Fibroblast of lung (primary cell): Measurements from ENCODE around the gene MCTP2. TPM values are rescaled to one million over a fixed set of nuclear protein-coding genes. Genes with fewer than 3 reads are reported as not detected.

Source experiments
- DNase-seq, 2 donors: peaks; one replicate each; pipeline versions ENCODE4 v3.0.0 to v3.0.0-alpha.2; 2010; ENCODE audit warnings: low read depth in 2 of 2
- H2AFZ ChIP-seq: 2 replicates; pipeline ENCODE4 v1.5.1; 2012; ENCODE audit warnings: low read length, control low read depth, inconsistent platforms
- H3K27ac ChIP-seq: 2 replicates; pipeline ENCODE4 v1.5.1; 2011; ENCODE audit warnings: low read length, control low read depth; ENCODE audit not compliant: insufficient read depth
- H3K27me3 ChIP-seq: 2 replicates; pipeline ENCODE4 v1.5.1; 2011; ENCODE audit warnings: mild to moderate bottlenecking, low read length; ENCODE audit not compliant: control insufficient read depth, insufficient read depth
- H3K36me3 ChIP-seq: 2 replicates; pipeline ENCODE4 v1.5.1; 2011; ENCODE audit warnings: low read length; ENCODE audit not compliant: control insufficient read depth, insufficient read depth
- H3K4me1 ChIP-seq: 2 replicates; pipeline ENCODE4 v1.5.1; 2011; ENCODE audit warnings: low read length; ENCODE audit not compliant: control insufficient read depth, insufficient read depth; ENCODE audit errors: extremely low read depth
- H3K4me2 ChIP-seq: 2 replicates; pipeline ENCODE4 v1.5.1; 2011; ENCODE audit warnings: low read length, control low read depth; ENCODE audit not compliant: insufficient read depth; ENCODE audit errors: extremely low read depth
- H3K4me3 ChIP-seq, 4 experiments: fragments of 200-600 bp in 1 of 4; sonication (generic) in 1 of 4; replicated peaks in 1 of 4; 2 replicates each; pipeline ENCODE4 v1.5.1; 2011 to 2016; ENCODE audit warnings: low read length in 4 of 4, low read depth in 3 of 4, mild to moderate bottlenecking in 3 of 4, control low read depth in 2 of 4, inconsistent platforms in 1 of 4, mixed read lengths in 1 of 4; ENCODE audit not compliant: insufficient read depth in 1 of 4; ENCODE audit errors: control extremely low read depth in 1 of 4
- H3K79me2 ChIP-seq: 2 replicates; pipeline ENCODE4 v1.5.1; 2012; ENCODE audit warnings: mild to moderate bottlenecking, low read length, inconsistent platforms; ENCODE audit not compliant: control insufficient read depth, insufficient read depth
- H3K9ac ChIP-seq: 2 replicates; pipeline ENCODE4 v1.5.1; 2011; ENCODE audit warnings: mild to moderate bottlenecking, low read length, control low read depth; ENCODE audit not compliant: insufficient read depth
- H3K9me3 ChIP-seq: 2 replicates; pipeline ENCODE4 v1.5.1; 2012; ENCODE audit warnings: low read depth, low read length; ENCODE audit not compliant: control insufficient read depth, insufficient read depth
- H4K20me1 ChIP-seq: 2 replicates; pipeline ENCODE4 v1.5.1; 2011; ENCODE audit warnings: low read length; ENCODE audit not compliant: control insufficient read depth, insufficient read depth; ENCODE audit errors: extremely low read depth
- CTCF ChIP-seq, 2 donors: IDR thresholded peaks in 1 of 2; conservative IDR thresholded peaks in 1 of 2; 1 replicate in 1 of 2; 2 replicates in 1 of 2; pipeline ENCODE4 v1.5.1; 2011 to 2012; ENCODE audit warnings: low read length in 2 of 2, control low read depth in 1 of 2, inconsistent platforms in 1 of 2, low read depth in 1 of 2, mild to moderate bottlenecking in 1 of 2
- EZH2 ChIP-seq: IDR thresholded peaks from 2 replicates; pipeline ENCODE4 v1.5.1; 2012; ENCODE audit warnings: low read length, control low read depth, mild to moderate bottlenecking; ENCODE audit errors: missing control alignments
- polyA plus RNA-seq, 2 donors: library from polyadenylated mRNA; depleted of rRNA in 1 of 2; stranded (reverse) in 1 of 2; unstranded in 1 of 2; fragments of >200 nt; gene quantifications; 2 replicates each; pipeline ENCODE4 v1.2.1, GENCODE V29; 2011 to 2012; ENCODE audit warnings: missing spikeins in 1 of 2
- total RNA-seq: library from RNA; depleted of rRNA; stranded (reverse); fragments of >200 nt; gene quantifications from 2 replicates; pipeline ENCODE4 v1.2.1, GENCODE V29; 2014

MCTP2 gene
- total and polyA plus RNA-seq, 2 donors (not counting 1 experiment from before 2014, with no cell fraction given), result 3.6 to 14.5 TPM

- H3K9ac ChIP-seq, result no peak overlapping the region
- H4K20me1 ChIP-seq, result no peaks in the 10 kb centered on the region
- TF ChIP-seq CTCF (conservative IDR thresholded peaks at IDR 0.05 in 1 of 2, IDR thresholded peaks at IDR 0.05 in 1 of 2; ENCODE audit: low read depth in 1 of 2, low read length in 2 of 2) (no peak), EZH2 (no peak)
- no peak for DNase-seq
- no peaks in the 10 kb centered on the region for H3K79me2 ChIP-seq
- no peak overlapping the region for H3K4me3 ChIP-seq
- no peaks in the 10 kb centered on the region for H3K9me3 ChIP-seq
- H3K4me1 ChIP-seq, result no peaks in the 10 kb centered on the region
- no peaks in the 10 kb centered on the region for H3K36me3 ChIP-seq
- H3K27ac ChIP-seq, result no peak overlapping the region
- H3K27me3 ChIP-seq, result no peaks in the 10 kb centered on the region
- H3K4me2 ChIP-seq, result no peak overlapping the region
- no peak overlapping the region for H2AFZ ChIP-seq
These were observed 43.4 kb downstream of the MCTP2 start for GRCh38 chr15:94274745-94275144.

- no peak for DNase-seq
- H3K9me3 ChIP-seq, result no peaks in the 10 kb centered on the region
- H3K27ac ChIP-seq, result no peak overlapping the region
- no peaks in the 10 kb centered on the region for H4K20me1 ChIP-seq
- no peak for TF ChIP-seq CTCF (conservative IDR thresholded peaks at IDR 0.05 in 1 of 2, IDR thresholded peaks at IDR 0.05 in 1 of 2; ENCODE audit: low read depth in 1 of 2, low read length in 2 of 2)
- TF ChIP-seq EZH2, result no peak
- H3K27me3 ChIP-seq, result no peaks in the 10 kb centered on the region
- H3K9ac ChIP-seq, result no peak overlapping the region
- H3K36me3 ChIP-seq, result no peaks in the 10 kb centered on the region
- H3K4me3 ChIP-seq, result no peak overlapping the region
- H3K4me2 ChIP-seq, result no peak overlapping the region
- no peaks in the 10 kb centered on the region for H3K79me2 ChIP-seq
- H3K4me1 ChIP-seq, result no peaks in the 10 kb centered on the region
- H2AFZ ChIP-seq, result no peak overlapping the region
These were observed 46.1 kb downstream of the MCTP2 start for GRCh38 chr15:94277485-94277884.

- no peak for DNase-seq
- Histone ChIP-seq H3K4me3 (no peak overlapping the region), H3K9me3 (no peaks in the 10 kb centered on the region), H2AFZ (no peak overlapping the region), H3K4me2 (no peak overlapping the region), H3K27me3 (no peaks in the 10 kb centered on the region), H3K79me2 (no peaks in the 10 kb centered on the region), H3K4me1 (no peaks in the 10 kb centered on the region), H3K9ac (no peak overlapping the region), H3K36me3 (no peaks in the 10 kb centered on the region), H3K27ac (no peak overlapping the region), H4K20me1 (no peaks in the 10 kb centered on the region)
- no peak for TF ChIP-seq EZH2
- TF ChIP-seq CTCF (conservative IDR thresholded peaks at IDR 0.05 in 1 of 2, IDR thresholded peaks at IDR 0.05 in 1 of 2; ENCODE audit: low read depth in 1 of 2, low read length in 2 of 2), result no peak
These were observed 48.4 kb downstream of the MCTP2 start for GRCh38 chr15:94279736-94280135.
